Esophagus (tissue), 2 donors: ENCODE measurements around the gene TMEM100. TPM values are rescaled to one million over a fixed set of nuclear protein-coding genes. Genes with fewer than 3 reads are reported as not detected.

Source experiments
- H3K27ac ChIP-seq, 2 donors: one replicate each; pipeline ENCODE4 v1.5.1; 2013; ENCODE audit warnings: low read depth in 2 of 2, mild to moderate bottlenecking in 2 of 2, inconsistent platforms in 1 of 2, low read length in 1 of 2, moderate library complexity in 1 of 2
- H3K27me3 ChIP-seq, 2 donors: one replicate each; pipeline ENCODE4 v1.6.1; 2013; ENCODE audit warnings: low read length in 2 of 2, control low read depth in 1 of 2, mild to moderate bottlenecking in 1 of 2; ENCODE audit not compliant: insufficient read depth in 2 of 2, control insufficient read depth in 1 of 2
- H3K36me3 ChIP-seq, 2 donors: one replicate each; pipeline ENCODE4 v1.6.1; 2013; ENCODE audit warnings: low read length in 1 of 2; ENCODE audit not compliant: control insufficient read depth in 2 of 2, insufficient read depth in 2 of 2
- H3K4me1 ChIP-seq, 2 donors: one replicate each; pipeline ENCODE4 v1.6.1; 2013; ENCODE audit warnings: low read length in 1 of 2; ENCODE audit not compliant: control insufficient read depth in 2 of 2, insufficient read depth in 2 of 2
- H3K4me3 ChIP-seq, 2 donors: one replicate each; pipeline ENCODE4 v1.5.1; 2013; ENCODE audit warnings: low read length in 2 of 2, mild to moderate bottlenecking in 2 of 2, low read depth in 1 of 2, moderate library complexity in 1 of 2
- H3K9me3 ChIP-seq, 2 donors: one replicate each; pipeline ENCODE4 v1.6.1; 2013; ENCODE audit warnings: mild to moderate bottlenecking in 2 of 2, low read depth in 1 of 2, low read length in 1 of 2, moderate library complexity in 1 of 2; ENCODE audit not compliant: control insufficient read depth in 2 of 2, insufficient read depth in 1 of 2
- WGBS, 2 donors: extraction: QIAGEN DNeasy Blood & Tissue Kit; methylation state at CpG; one replicate each; pipeline ENCODE4 v1.1.7; 2013; 5-methylcytosine and 5-hydroxymethylcytosine counted together
- polyA plus RNA-seq, 2 donors: library from polyadenylated mRNA; stranded (reverse); fragments of 200-250 nt; gene quantifications; one replicate each; pipeline ENCODE4 v1.2.3, GENCODE V29; 2013
- donor health status: healthy with polysubstance abuse.
- donor health status: Bipolar disorder and iron deficiency.

The TMEM100 gene
- polyA plus RNA-seq, 2 donors, result 1.6 to 4.8 TPM

DNA sequence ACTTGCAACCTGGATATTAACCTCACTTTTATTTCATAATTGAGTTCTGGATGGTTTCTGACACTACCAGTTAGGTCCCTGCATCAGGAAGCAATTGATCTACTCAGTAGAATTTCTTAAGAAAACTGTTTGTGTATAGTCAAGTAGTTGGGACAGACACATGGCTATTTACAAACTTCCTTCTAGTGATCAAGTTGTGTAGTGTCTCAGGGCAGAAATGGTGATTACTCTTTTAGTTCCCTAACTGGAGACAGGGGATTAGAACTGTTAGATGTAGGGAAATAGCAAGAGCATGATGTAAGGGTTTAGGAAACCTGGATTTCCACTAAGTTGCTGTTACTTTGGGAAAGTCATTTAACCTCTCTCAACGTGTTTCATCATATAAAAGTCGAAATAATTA lies 30.4 kb downstream of the TMEM100 start:
- Histone ChIP-seq H3K4me1 (no peaks in the 10 kb centered on the region), H3K36me3 (no peaks in the 10 kb centered on the region), H3K27me3 (no peaks in the 10 kb centered on the region), H3K9me3 (peaks cover 0 to 2% of the 10 kb centered on the region in 2 donors), H3K4me3 (no peak overlapping the region), H3K27ac (no peak overlapping the region)
- WGBS, 2 donors, result 69 to 82% methylated on average over 2 of the region's 2 CpGs

DNA sequence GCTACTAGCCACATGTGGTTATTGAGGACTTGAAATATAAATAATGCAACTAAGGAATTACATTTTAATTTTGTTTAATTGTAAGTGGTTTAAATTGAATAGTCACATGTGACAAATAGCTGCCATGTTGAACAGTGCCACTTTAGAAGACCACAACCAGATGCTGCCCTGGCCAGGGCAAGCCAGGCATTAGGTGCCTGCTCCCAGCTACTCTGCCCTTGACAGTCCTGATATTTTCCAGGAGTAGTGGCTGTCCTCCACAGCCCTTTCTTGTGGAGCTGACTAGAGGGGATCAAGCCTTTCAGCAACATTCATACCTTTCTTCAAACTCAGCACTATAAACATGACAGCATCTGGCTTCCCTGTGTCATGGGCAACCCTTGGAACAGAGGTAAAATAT lies 31.0 kb downstream of the TMEM100 start:
- no peaks in the 10 kb centered on the region for H3K4me1 ChIP-seq
- no peak overlapping the region for H3K27ac ChIP-seq
- H3K27me3 ChIP-seq, result no peaks in the 10 kb centered on the region
- H3K9me3 ChIP-seq, result peaks cover 0 to 4% of the 10 kb centered on the region in 2 donors
- no peaks in the 10 kb centered on the region for H3K36me3 ChIP-seq
- H3K4me3 ChIP-seq, result no peak overlapping the region

DNA sequence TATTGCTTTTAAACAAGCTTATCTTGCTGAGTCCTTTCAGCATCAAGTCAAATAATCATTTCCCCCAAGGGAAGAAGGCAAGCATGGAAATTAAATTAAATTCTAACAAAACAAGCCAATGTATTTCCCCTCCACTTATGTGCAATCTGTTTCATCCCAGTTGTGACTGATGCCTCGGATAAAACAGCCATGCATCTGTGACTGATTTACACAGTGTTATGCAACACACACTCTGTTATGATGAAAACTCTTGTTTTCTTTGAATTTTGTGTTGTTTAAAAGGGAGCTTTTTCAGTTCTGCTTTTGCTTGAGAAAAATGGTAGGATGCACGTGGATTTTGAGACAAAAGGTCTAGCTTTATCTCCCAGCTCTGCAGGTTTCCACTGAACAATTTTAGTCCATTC lies 32.6 kb downstream of the TMEM100 start:
- Histone ChIP-seq H3K4me1 (no peaks in the 10 kb centered on the region), H3K27me3 (no peaks in the 10 kb centered on the region), H3K9me3 (peaks cover 0 to 4% of the 10 kb centered on the region in 2 donors), H3K4me3 (no peak overlapping the region), H3K36me3 (no peaks in the 10 kb centered on the region), H3K27ac (no peak overlapping the region)
- WGBS, 2 donors, result 42 to 49% methylated on average over 2 of the region's 2 CpGs

DNA sequence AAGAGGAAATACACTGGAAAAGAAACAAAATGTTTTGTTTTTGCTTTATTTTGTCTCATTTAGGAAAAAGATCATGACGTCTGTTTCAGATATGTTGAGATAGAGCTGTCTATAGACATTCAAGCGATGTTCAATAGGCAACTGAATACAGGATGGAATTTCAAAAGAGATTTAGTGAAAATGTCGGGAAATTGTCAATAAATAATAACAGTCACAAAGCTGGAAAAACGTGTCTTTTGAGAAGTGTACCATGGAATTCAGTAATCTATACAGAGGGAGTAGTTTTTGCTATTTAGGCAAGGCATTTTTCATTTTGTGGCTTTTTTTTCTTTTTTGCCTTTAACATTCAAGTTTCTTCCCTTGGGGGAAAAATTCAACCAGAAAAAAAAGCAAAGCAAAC lies 33.0 kb downstream of the TMEM100 start:
- H3K27me3 ChIP-seq, result no peaks in the 10 kb centered on the region
- no peak overlapping the region for H3K4me3 ChIP-seq
- H3K9me3 ChIP-seq, result peaks cover 0 to 4% of the 10 kb centered on the region in 2 donors
- H3K36me3 ChIP-seq, result no peaks in the 10 kb centered on the region
- no peak overlapping the region for H3K27ac ChIP-seq
- 61 to 63% methylated on average over 4 of the region's 4 CpGs for WGBS, 2 donors
- H3K4me1 ChIP-seq, result no peaks in the 10 kb centered on the region

DNA sequence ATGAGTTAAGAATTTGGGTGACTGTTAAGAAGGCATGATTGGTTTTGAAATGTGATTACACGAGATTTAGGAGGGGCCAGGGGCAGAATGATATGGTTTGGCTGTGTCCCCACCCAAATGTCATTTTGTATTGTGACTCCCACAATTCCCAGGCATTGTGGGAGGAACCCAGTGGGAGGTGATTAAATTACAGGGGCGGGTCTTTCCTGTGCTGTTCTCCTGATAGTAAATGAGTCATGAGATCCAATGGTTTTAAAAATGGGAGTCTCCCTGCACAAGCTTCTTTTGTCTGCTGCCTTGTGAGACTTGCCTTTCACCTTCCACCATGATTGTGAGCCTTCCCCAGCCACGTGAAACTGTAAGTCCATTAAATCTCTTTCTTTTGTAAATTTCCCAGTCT lies 34.6 kb downstream of the TMEM100 start:
- Histone ChIP-seq H3K9me3 (peaks cover 0 to 4% of the 10 kb centered on the region in 2 donors), H3K4me3 (no peak overlapping the region), H3K27ac (no peak overlapping the region), H3K36me3 (no peaks in the 10 kb centered on the region), H3K27me3 (no peaks in the 10 kb centered on the region), H3K4me1 (no peaks in the 10 kb centered on the region)
- WGBS, 2 donors, result 60 to 62% methylated on average over 3 of the region's 3 CpGs

DNA sequence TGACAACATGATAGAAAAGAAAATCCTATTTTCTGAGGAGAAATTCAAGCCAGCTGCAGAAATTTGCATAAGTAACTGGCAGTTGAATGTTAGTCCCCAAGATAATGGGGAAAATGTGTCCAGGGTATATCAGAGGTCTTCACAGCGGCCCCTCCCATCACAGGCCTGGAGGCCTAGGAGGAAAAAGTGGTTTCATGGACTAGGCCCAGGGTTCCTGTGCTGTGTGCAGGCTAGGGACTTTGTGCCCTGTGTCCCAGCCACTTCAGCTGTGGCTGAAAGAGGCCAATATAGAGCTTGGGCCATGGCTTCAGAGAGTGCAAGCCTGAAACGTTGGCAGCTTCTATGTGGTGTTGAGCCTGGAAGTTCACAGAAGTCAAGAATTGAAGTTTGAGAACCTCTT lies 35.6 kb downstream of the TMEM100 start:
- H3K27ac ChIP-seq, result no peak overlapping the region
- WGBS, 2 donors, result 73 to 89% methylated on average over 2 of the region's 2 CpGs
- no peaks in the 10 kb centered on the region for H3K4me1 ChIP-seq
- no peak overlapping the region for H3K4me3 ChIP-seq
- H3K27me3 ChIP-seq, result no peaks in the 10 kb centered on the region
- no peaks in the 10 kb centered on the region for H3K36me3 ChIP-seq
- H3K9me3 ChIP-seq, result peaks cover 0 to 4% of the 10 kb centered on the region in 2 donors

DNA sequence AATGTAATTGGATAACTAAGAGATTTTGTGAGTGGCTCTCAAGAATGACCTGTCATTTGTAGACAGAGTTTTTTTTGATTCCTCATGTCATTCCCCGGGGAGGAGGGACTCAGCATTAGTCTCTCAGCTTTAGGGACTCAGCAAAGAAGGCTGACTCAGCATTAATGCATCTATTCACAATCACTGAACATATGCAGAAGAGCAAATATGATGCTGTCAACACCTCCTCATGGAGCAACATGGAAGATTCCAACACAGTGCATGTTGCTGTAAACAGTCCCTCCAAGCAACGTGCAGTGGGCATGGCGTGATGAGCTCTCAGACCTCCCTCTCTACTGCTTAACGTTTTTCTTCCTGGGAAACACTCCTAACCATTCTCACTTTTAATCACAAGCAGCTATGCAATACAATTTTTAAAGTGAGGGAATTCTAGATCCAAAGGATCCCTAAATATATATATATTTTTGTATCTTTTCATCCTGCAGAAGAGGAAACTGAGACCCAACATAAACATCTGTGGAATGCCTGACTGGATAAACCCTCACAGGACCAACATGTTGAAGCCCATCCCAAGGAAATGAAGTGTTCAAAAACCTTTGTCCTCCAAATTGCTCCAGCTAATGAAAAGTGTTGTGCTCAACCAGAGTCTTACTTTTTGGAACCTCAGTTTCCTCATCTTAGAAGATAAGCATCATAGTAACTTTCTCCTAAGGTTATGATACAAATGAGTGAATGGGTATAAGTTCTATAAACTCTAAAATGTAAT lies 38.9 kb downstream of the TMEM100 start:
- H3K9me3 ChIP-seq, result peaks cover 0 to 4% of the 10 kb centered on the region in 2 donors
- no peak overlapping the region for H3K4me3 ChIP-seq
- H3K4me1 ChIP-seq, result no peaks in the 10 kb centered on the region
- H3K27me3 ChIP-seq, result no peaks in the 10 kb centered on the region
- H3K27ac ChIP-seq, result no peak overlapping the region
- no peaks in the 10 kb centered on the region for H3K36me3 ChIP-seq
- WGBS, 2 donors, result 69 to 73% methylated on average over 4 of the region's 4 CpGs

DNA sequence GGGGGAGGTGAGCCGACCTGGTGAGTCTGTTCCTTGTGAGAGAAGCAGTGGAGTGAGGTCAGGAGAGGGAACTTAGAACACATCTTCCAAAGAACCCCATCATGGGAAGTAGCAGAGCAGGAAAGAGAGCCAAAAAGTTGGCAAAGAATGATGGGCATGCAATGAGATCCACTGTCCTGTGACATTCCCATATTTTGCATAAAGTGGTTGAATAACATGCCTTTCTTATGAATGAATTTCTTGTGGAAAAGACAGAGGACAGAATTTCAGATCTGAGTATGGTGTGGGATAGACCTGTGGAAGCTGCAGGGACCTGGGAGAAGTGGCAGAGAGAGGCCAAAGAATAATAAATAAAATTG lies 41.3 kb downstream of the TMEM100 start:
- WGBS, 2 donors, result 65 to 82% methylated on average over 1 of the region's 1 CpG

DNA sequence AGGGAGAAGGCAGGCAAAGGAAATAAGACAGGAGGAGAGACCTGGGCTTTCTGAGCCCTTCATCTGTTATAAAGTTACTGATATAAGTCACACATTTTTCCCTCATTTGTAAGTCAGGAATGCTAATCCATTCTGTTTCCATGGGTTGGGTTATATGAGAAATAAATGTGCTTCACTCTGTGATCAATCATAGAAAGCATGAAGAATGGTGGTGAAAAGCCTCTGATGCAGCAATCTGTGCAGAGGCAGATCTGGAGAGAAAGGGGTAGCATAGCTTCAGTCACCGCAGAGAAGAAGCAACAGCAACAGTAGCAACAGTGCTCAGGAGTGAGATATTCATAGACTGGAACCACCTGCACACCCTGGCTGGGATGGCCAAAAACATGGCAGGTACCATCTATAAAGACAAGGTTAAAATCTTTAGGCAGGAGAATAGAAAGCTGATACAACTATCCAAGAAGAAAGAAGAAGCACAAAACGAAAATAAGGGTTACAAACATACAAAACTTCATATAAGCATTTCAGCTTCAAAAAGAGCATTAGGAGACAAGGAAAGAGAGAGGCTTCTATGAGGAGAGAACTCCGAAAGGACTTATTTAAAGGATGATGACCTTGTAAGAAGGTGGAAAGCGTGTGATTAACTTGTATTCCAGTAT lies 41.9 kb downstream of the TMEM100 start:
- H3K27ac ChIP-seq, result no peak overlapping the region
- 84 to 85% methylated on average over 4 of the region's 4 CpGs for WGBS, 2 donors

More for the DNA sequence above, 41.3 kb downstream of the TMEM100 start:
- Histone ChIP-seq H3K4me1 (no peaks in the 10 kb centered on the region), H3K27ac (no peak overlapping the region), H3K36me3 (no peaks in the 10 kb centered on the region), H3K4me3 (no peak overlapping the region), H3K9me3 (no peaks in the 10 kb centered on the region), H3K27me3 (no peaks in the 10 kb centered on the region)

DNA sequence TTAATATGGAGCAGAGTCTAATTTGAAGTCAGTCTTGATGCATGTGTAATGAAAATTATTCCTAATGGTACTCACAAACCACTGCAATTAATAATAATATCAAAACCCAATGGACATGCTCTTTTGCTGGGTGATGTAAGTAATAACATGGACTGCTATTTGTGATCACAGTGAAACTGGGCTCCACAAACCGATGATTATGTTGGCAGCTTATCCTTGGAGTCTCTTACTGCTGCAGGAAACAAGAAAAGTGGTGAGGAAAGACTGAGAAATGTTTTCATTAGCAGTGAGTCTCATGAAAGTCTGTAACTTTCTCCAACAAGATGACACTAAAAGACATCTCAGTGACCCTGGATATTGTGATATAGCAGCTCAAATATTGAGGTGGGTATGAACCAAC lies 45.2 kb downstream of the TMEM100 start:
- WGBS, 2 donors, result 47 to 48% methylated on average over 1 of the region's 1 CpG
- no peaks in the 10 kb centered on the region for H3K4me1 ChIP-seq
- H3K27ac ChIP-seq, result no peak overlapping the region

More for the DNA sequence above, 41.9 kb downstream of the TMEM100 start:
- no peaks in the 10 kb centered on the region for H3K36me3 ChIP-seq
- H3K4me1 ChIP-seq, result no peaks in the 10 kb centered on the region
- no peaks in the 10 kb centered on the region for H3K9me3 ChIP-seq
- H3K4me3 ChIP-seq, result no peak overlapping the region
- no peaks in the 10 kb centered on the region for H3K27me3 ChIP-seq

More for the DNA sequence above, 45.2 kb downstream of the TMEM100 start:
- no peaks in the 10 kb centered on the region for H3K9me3 ChIP-seq
- no peak overlapping the region for H3K4me3 ChIP-seq
- no peaks in the 10 kb centered on the region for H3K36me3 ChIP-seq
- no peaks in the 10 kb centered on the region for H3K27me3 ChIP-seq
